Activated gamma-delta T cell treated with anti-CD3 and anti-CD28 coated beads, Interleukin-2, amount 50 U/mL, for 16 hours (primary cell): ENCODE data around the gene SAFB.
"Not testable (repeated sequence)": the region's sequence is repeated elsewhere in the genome, so short reads cannot be mapped to it uniquely, and the experiment has no call there.

Source experiments
- DNase-seq: peaks from one replicate; pipeline ENCODE4 v3.0.0-alpha.2; 2020; ENCODE audit warnings: low read depth

SAFB gene

GRCh38 chr19:5595129-5595528, 27.8 kb upstream of the SAFB start:
- no peak for DNase-seq

DNA sequence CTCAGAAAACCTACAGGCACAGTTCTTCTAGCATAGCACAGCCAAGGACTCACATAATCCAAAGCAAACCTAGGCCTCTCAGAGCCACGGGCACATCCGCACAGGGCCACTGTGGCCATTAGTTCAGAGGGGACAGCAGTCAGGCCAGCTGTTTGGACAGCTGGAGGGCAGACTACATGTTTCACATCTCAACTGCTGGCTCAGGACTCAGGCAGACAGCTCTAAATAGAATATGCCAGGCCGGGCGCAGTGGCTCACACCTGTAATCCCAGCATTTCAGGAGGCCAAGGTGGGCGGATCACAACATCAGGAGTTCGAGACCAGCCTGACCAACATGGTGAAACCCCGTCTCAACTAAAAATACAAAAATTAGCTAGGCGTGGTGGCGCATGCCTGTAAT, 27.1 kb upstream of the SAFB start:
- DNase-seq = no peak

DNA sequence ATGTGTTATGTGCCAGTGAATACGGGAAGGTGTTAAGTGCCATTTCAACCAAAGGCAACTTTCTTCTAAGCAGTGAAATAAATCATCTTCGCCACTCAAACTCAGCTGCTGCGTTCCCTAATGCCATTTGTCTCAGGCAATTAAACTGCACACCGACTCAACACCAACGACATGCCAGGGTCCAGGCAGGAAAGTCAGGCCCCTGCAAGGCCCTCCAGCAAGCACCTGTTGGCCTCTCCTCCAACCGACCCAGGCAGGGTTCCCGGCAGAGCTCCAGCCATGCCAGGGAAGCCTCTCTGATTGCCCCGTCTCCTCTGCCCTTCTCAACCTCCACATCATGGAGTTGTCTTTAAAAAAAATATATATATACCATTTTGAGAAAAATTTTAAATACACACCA, 22.1 kb upstream of the SAFB start:
- no peak for DNase-seq

- no peak for DNase-seq
These were observed 19.3 kb upstream of the SAFB start for GRCh38 chr19:5603626-5604025.

- no peak for DNase-seq
These were observed 17.5 kb upstream of the SAFB start for GRCh38 chr19:5605362-5605761.

DNA sequence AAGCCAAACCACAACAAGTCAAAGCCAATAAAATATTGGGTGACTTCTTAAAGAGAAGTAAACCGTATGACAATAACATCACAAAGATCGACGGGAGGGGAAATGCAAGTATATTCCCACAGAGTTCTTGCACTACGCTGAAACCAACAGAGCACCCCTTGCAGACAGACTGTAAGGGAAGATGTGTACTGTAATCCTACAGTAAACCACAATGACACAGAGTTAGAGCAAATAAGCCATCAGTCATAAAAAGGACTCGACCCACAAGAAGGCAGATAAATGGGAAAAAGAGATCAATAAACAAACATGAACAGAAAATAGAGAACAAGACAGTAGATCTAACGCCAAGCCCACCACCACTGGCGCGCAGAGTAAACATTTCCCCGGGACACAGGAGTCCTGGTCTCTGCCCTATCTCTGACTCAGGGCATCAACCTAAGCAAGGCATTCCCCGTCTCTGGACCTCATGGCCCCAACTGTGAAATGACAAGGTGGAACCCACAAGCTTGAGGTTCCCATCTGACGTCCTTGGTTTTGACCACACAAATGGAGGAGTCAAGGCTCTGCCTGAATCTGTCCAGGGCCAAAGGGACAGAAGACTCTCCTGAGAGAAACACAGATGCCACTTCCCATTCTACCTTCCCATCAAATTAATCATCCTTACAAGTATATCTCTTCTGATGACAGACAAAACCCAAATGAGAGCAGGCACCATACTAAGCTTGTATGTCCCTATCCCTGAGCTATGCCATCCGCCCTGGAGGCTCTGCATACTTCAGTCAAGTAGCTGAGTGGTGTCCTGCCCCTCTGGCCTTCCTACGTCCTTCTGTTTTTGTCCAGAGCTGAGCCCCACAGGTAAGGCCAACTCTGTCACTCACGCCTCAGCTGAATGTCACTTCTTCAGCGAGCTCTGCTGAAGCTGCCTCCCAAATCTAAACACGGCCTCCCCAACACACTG, 15.3 kb upstream of the SAFB start:
- DNase-seq = no peak

GRCh38 chr19:5608291-5608690, 14.6 kb upstream of the SAFB start:
- DNase-seq = no peak

DNA sequence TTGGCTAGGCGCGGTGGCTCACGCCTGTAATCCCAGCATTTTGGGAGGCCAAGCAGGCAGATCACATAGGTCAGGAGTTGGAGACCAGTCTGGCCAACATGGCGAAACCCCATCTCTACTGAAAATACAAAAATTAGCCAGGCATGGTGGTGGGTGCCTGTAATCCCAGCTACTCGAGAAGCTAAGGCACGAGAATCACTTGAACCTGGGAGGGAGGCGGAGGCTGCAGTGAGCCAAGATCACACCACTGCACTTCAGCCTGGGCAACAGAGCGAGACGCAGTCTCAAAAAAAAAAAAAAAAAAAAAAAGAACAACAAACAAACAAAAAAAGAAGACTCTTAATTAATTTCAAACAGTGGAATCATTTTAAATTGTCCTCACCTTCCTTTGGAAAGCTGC, 14.1 kb upstream of the SAFB start:
- not testable (repeated sequence) for DNase-seq

DNA sequence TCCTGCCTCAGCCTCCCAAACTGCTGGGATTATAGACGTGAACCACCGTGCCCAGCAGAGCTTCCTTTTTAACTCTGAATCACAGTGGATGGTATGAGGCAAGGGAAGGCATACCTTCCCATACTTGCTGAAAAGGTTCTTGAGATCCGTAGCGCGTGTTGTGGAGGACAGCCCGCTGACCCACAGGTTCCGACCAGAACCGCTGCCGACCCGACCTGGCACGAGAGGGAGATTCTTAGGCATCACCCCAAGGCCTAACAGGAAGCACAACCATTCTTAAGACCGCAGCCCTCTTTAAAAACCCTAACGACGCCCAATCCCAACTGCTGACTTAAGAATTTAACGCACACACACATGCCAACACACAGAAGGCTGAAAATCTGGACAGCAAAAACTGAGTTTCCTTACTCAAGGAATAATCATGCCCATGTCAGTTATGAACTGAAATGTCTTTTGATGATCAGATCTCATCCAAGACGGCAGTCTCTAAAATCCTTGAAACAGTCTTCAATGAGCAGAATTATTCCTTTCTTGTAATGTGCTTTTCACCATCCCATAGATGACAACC, 12.9 kb upstream of the SAFB start:
- no peak for DNase-seq

- DNase-seq = no peak
These were observed 9.7 kb upstream of the SAFB start for GRCh38 chr19:5612891-5613865.

DNA sequence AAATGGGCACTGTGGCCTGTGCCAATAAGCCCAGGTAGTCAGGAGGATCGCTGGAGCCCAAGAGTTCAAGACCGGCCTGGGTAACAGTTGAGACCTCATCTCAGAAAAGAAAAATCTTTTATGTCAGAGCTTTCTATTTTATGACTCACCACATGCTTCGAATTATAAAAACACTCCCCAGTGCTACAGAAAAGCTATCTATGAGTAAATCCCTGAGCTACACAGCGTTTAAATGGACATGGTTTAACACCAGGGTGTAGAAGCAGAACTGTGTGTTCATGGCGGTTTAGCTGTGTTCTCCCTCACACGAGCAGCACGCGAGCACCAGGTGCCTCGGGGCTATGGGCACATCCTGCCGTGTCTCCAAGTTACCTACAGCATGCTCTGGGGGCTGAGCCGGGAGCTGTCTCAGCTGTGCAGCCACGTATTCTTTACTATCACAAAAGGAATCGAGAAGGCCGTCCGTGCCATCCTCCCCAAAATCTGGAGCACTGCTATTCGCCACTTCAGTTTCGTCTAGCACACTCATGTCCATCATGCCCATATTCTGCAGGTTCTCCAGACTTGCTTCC, 7.0 kb upstream of the SAFB start:
- no peak for DNase-seq

DNA sequence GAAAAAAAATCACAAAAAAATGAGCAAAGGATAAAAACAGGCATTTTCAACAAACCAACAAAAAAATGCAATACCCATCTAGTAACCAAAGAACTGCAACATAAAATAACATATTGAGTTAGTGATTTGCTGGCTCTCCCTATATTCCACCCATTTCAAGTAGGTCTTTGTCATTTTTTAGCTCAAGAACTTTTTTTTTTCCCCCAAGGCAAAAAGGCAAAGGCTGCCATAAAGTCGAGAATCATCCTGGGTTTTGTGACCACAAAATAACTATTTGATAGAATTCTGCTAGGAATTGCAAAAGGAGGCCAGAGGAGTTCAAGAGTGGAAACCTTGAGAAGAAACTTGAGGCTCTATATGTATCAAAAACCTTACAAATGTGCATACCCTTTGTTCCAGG, 5.8 kb upstream of the SAFB start:
- no peak for DNase-seq

GRCh38 chr19:5618591-5618990, 4.3 kb upstream of the SAFB start:
- no peak for DNase-seq

DNA sequence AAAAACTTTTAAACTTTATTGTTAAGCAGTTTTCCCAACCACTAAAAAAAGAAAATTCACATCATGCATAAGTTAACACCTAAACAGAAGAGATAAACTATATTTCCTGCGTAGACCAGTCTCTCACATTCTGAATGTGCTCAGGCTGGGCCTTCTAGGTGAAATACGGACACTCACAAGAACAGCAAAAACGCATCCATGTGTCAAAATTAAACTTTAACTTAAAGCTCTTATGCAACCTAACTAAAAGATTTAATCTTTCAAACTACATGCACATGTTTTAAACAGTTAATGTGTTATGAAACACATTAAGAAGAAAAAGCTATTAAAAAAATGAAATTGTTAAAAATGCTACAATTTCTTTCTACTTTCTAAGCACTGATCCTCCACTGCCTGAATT, 2.9 kb upstream of the SAFB start:
- no peak for DNase-seq

DNA sequence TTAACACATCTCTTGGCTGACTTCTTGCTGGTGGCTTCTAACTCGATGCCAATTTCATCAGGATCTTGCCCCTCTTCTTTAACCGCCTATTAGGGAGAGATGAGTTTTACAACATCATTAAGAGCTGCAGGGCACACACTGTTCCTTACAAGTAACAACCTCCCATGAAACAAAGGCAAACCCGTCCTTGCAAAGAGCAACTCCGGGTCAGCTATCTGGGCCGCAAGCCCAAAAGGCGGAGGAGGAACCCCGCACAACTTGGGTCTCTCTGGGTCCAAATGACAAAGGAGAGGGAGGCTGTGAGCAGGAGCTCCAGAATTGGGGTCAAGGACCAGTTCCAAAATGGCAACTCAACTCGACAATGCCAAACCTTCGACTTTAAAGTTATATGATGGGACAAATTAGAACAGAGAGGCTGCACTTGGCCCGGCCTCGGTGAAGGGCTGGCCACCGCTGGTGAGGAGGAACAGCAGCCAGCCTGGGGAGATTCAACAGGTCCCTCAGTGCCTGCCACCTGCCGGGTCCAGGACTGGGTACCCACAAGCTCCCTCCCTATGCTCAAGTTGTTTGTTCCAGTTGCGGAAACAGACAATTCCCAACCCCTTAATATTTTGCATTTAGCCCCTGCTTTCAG, 1.5 kb upstream of the SAFB start:
- no peak for DNase-seq

- DNase-seq = peak; percentile 14
These were observed 878 bp upstream of the SAFB start for GRCh38 chr19:5621945-5622464.

DNA sequence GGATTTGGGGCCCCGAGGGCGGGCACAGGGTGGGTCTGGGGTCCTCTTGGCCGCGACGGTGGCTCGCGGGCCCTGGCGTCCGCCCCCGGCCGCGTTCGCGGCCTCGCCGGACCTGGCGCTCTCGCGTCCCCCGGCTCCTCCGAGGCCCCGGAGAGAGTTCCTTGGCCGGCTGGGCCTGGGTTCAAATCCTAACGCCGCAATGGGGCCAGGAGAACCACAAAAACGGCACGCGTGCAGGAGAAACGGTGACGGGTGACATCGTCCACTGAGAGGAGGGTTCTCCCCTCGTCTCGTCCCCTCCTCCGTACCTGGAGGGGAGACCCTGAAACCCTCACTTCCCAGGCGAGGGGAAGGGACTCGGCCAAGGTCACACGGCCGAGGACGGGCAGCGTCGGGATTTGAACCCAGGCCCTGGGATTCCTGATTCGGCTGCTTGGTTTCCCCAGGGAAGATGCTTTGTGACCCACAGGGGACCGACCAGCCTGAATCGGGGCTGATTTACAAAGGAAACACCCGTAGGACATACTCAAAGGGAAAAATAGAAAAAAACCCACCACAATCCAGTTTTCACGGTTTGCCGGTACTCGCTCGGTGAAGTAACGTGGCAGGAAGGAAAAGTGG, 624 bp downstream of the SAFB start:
- DNase-seq = no peak

GRCh38 chr19:5624018-5624663, 1.3 kb downstream of the SAFB start:
- no peak for DNase-seq

GRCh38 chr19:5624741-5625278, 1.9 kb downstream of the SAFB start:
- no peak for DNase-seq

GRCh38 chr19:5625641-5626040, 2.8 kb downstream of the SAFB start:
- no peak for DNase-seq
